Transverse colon (tissue), 4 donors: ENCODE data around the gene STARD7. TPM values are rescaled to one million over a fixed set of nuclear protein-coding genes. Genes with fewer than 3 reads are reported as not detected.
"Not testable (repeated sequence)": the region's sequence is repeated elsewhere in the genome, so short reads cannot be mapped to it uniquely, and the experiment has no call there.

Experiments
- DNase-seq: peaks from one replicate; pipeline ENCODE4 v3.0.0-alpha.2; 2019
- H3K27ac ChIP-seq, 4 donors: fragments of 200-600 bp; sonication (generic); 2 replicates each; pipeline ENCODE4 v1.5.1; 2016 to 2018; ENCODE audit warnings: inconsistent platforms in 4 of 4
- H3K27me3 ChIP-seq: fragments of 200-600 bp; sonication (generic); 2 replicates; pipeline ENCODE4 v1.5.1; 2017; ENCODE audit warnings: inconsistent platforms
- H3K36me3 ChIP-seq, 4 donors: fragments of 200-600 bp; sonication (generic); 2 replicates each; pipeline ENCODE4 v1.5.1; 2017 to 2019; ENCODE audit warnings: inconsistent platforms in 4 of 4
- H3K4me1 ChIP-seq, 4 donors: fragments of 200-600 bp; sonication (generic); 2 replicates each; pipeline ENCODE4 v1.5.1; 2017 to 2020; ENCODE audit warnings: inconsistent platforms in 4 of 4
- H3K4me3 ChIP-seq, 4 donors: fragments of 200-600 bp; sonication (generic); 1 replicate in 1 of 4; 2 replicates in 3 of 4; pipeline versions ENCODE4 v1.5.1 to v1.6.1; 2017 to 2019; ENCODE audit warnings: inconsistent platforms in 4 of 4
- H3K9me3 ChIP-seq, 2 donors: fragments of 200-600 bp; sonication (generic); 2 replicates each; pipeline ENCODE4 v1.5.1; 2017 to 2019; ENCODE audit warnings: inconsistent platforms in 2 of 2
- EP300 ChIP-seq: sonication (generic); formaldehyde crosslinking; IDR thresholded peaks from one replicate; pipeline ENCODE4 v1.6.1; 2017; ENCODE audit warnings: antibody characterized with exemption, low read depth
- POLR2A ChIP-seq: fragments of 450-650 bp; IDR thresholded peaks from one replicate; pipeline ENCODE4 v1.6.1; 2016; ENCODE audit warnings: antibody characterized with exemption, mild to moderate bottlenecking, moderate library complexity
- POLR2AphosphoS5 ChIP-seq, 3 donors: sonication (generic); formaldehyde crosslinking; IDR thresholded peaks; one replicate each; pipeline ENCODE4 v1.6.1; 2016; ENCODE audit warnings: antibody characterized with exemption in 3 of 3
- WGBS, 2 donors: methylation state at CpG; one replicate each; pipeline ENCODE4 v1.1.5; 2018; ENCODE audit warnings: low coverage in 1 of 2; 5-methylcytosine and 5-hydroxymethylcytosine counted together
- in situ Hi-C, 4 donors: fragments of 200-750 bp; cut with MboI; loops; one replicate each; pipeline versions ENCODE4 v1.15.0 to v1.15.1; 2017; ENCODE audit warnings: low sequenced_read_pairs in 3 of 4, low pct_ligation_motif_present in 1 of 4, low pct_unique_long_range_greater_than_20kb in 1 of 4
- intact Hi-C: fragments of 100-400 bp; cut with DNase I; formaldehyde crosslinking; loops from one replicate; pipeline ENCODE4 v1.15.1; 2023; ENCODE audit warnings: low total_unique reads
- total RNA-seq, 4 donors: library from RNA; depleted of rRNA; stranded (reverse); fragments of >200 nt; gene quantifications; one replicate each; pipeline ENCODE4 v1.1.0, GENCODE V29; 2016
- TF ChIP-seq, protein P1 (sequence below), 5 experiments: fragments of 200-600 bp in 3 of 5; fragments of 450-650 bp in 2 of 5; sonication (generic) in 3 of 5; IDR thresholded peaks; 1 replicate in 2 of 5; 2 replicates in 3 of 5; pipeline ENCODE4 v1.5.1; 2016 to 2017; ENCODE audit warnings: antibody characterized with exemption in 5 of 5, inconsistent platforms in 3 of 5, mild to moderate bottlenecking in 2 of 5, moderate library complexity in 1 of 5

STARD7 gene
- total RNA-seq, 4 donors from 2014 or later = 74.1 to 155 (median 139) TPM

- in situ Hi-C loops = no loop called here
- H3K4me1 ChIP-seq = peaks cover 7 to 29% (median 15%) of the 10 kb centered on the region in 4 donors
- H3K27ac ChIP-seq = peak overlapping the region in 3 of 4 donors; percentile 20 to 61 (median 25)
- H3K9me3 ChIP-seq = no peaks in the 10 kb centered on the region
- no peaks in the 10 kb centered on the region for H3K36me3 ChIP-seq
- H3K4me3 ChIP-seq = peak overlapping the region in 3 of 4 donors; percentile 36 to 57 (median 56)
- WGBS, 2 donors = 69% methylated on average over 23 of the region's 23 CpGs; no CpG with 5 or more reads in 1 of the 2 donors
- intact Hi-C loops = no loop called here
- H3K27me3 ChIP-seq = no peaks in the 10 kb centered on the region
- DNase-seq = peak; percentile 36
- no peak for TF ChIP-seq POLR2AphosphoS5 (IDR thresholded peaks at IDR 0.05)
- TF ChIP-seq, protein P1, sequence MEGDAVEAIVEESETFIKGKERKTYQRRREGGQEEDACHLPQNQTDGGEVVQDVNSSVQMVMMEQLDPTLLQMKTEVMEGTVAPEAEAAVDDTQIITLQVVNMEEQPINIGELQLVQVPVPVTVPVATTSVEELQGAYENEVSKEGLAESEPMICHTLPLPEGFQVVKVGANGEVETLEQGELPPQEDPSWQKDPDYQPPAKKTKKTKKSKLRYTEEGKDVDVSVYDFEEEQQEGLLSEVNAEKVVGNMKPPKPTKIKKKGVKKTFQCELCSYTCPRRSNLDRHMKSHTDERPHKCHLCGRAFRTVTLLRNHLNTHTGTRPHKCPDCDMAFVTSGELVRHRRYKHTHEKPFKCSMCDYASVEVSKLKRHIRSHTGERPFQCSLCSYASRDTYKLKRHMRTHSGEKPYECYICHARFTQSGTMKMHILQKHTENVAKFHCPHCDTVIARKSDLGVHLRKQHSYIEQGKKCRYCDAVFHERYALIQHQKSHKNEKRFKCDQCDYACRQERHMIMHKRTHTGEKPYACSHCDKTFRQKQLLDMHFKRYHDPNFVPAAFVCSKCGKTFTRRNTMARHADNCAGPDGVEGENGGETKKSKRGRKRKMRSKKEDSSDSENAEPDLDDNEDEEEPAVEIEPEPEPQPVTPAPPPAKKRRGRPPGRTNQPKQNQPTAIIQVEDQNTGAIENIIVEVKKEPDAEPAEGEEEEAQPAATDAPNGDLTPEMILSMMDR (IDR thresholded peaks at IDR 0.05) = peak in 3 of 5 experiments; percentile 5 to 49 (median 21)
Measured at GRCh38 chr2:96143848-96144480, 64.7 kb downstream of the STARD7 start.

DNA sequence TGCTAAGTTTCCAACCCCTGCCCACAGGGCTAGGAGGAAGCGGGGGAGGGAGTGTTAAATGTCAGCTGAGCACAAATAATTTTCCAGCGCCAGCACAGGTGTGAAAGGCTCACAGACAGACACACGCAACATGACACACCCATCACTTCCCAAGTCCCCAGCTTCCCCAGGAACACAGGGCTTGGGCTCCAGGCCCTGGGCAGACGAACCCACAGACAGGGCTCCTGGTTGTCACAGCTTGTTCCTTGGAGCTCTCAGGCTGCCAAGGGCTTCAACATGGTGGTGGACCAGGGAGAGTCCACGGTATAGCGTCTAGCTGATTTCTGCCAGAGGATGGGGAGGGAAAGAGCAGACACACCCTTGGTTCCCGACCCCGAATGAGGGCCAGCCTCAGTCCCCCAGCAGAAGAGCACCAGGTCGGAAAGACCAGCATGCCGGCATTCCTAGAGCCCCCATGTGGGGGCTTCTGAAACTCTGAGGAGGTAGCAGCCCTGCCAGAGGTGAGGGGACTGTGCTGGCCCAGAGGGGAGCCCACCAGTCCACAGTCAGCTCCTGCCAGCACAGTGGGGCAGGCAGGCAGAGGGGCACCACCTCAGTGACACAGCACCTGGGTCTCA lies 65.3 kb downstream of the STARD7 start:
- Histone ChIP-seq H3K27me3 (no peaks in the 10 kb centered on the region), H3K4me3 (peak overlapping the region in 1 of 4 donors; percentile 57), H3K4me1 (peaks cover 7 to 27% (median 17%) of the 10 kb centered on the region in 4 donors), H3K27ac (peak overlapping the region in 1 of 4 donors; percentile 20), H3K9me3 (no peaks in the 10 kb centered on the region), H3K36me3 (no peaks in the 10 kb centered on the region)
- in situ Hi-C loops (no loop called here), intact Hi-C loops (no loop called here)
- 74 to 80% methylated on average over 1 to 6 of the region's 10 CpGs for WGBS, 2 donors
- no peak for DNase-seq
- no peak for TF ChIP-seq POLR2AphosphoS5 (IDR thresholded peaks at IDR 0.05)
- TF ChIP-seq EP300 = no peak
- no peak for TF ChIP-seq POLR2A

DNA sequence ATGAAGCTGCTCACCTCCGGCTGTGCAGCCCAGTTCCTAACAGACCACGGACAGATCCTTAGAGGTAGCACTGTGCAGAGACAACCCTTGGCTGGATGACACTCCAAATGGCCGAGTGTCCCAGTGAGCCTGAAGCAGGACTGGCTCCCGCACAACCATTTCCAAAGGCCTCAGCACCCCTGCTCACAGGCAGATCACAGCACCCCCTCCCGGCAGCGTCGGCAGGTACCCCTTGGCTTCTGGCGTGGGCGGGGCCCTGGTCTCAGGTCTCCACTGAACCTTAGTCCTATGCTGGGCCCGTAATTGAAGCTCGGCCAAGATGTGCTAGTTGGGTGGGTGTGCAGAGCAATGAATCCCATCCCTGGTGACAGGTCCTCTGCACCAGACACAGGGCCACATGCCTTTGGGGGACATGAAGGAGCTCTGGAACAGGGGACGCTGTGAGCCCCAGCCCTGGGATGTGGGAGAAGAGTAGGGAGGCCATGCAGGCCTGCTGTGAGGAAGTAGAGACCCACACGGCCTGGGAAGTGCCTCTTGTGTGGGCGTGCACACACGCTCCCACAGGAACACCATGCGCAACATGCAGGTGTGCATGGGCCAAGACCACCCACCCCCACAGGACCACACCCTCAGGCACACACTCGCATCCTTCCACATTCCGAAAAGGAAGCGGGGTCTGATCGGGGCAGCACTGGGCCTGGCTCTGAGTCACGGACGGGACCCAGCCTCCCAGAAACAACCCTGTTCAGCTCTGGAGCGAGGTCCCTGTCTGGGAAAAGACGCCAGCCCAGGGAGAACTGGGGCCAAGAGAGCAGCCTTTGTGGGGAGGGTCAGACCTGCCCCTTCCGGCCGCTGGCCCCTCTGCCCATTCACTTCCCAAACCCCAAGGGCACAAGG lies 66.2 kb downstream of the STARD7 start:
- peaks cover 7 to 27% (median 17%) of the 10 kb centered on the region in 4 donors for H3K4me1 ChIP-seq
- 85% methylated on average over 26 of the region's 26 CpGs; no CpG with 5 or more reads in 1 of the 2 donors for WGBS, 2 donors
- TF ChIP-seq EP300 (no peak), POLR2A (peak; percentile 16)
- DNase-seq = peak; percentile 33
- peak overlapping the region in 1 of 4 donors; percentile 4 for H3K4me3 ChIP-seq
- no peaks in the 10 kb centered on the region for H3K36me3 ChIP-seq
- no peaks in the 10 kb centered on the region for H3K9me3 ChIP-seq
- no peak overlapping the region for H3K27ac ChIP-seq
- intact Hi-C loops (no loop called here), in situ Hi-C loops (no loop called here)
- H3K27me3 ChIP-seq = peaks cover 3% of the 10 kb centered on the region

- in situ Hi-C loops, H3K4me3 ChIP-seq, H3K36me3 ChIP-seq, H3K27ac ChIP-seq, H3K27me3 ChIP-seq, intact Hi-C loops, DNase-seq, H3K9me3 ChIP-seq: not testable (repeated sequence)
- peaks cover 7 to 27% (median 17%) of the 10 kb centered on the region in 4 donors for H3K4me1 ChIP-seq
- WGBS, 2 donors = 92% methylated on average over 5 of the region's 5 CpGs; no CpG with 5 or more reads in 1 of the 2 donors
Measured at GRCh38 chr2:96141624-96141967, 67.0 kb downstream of the STARD7 start.

DNA sequence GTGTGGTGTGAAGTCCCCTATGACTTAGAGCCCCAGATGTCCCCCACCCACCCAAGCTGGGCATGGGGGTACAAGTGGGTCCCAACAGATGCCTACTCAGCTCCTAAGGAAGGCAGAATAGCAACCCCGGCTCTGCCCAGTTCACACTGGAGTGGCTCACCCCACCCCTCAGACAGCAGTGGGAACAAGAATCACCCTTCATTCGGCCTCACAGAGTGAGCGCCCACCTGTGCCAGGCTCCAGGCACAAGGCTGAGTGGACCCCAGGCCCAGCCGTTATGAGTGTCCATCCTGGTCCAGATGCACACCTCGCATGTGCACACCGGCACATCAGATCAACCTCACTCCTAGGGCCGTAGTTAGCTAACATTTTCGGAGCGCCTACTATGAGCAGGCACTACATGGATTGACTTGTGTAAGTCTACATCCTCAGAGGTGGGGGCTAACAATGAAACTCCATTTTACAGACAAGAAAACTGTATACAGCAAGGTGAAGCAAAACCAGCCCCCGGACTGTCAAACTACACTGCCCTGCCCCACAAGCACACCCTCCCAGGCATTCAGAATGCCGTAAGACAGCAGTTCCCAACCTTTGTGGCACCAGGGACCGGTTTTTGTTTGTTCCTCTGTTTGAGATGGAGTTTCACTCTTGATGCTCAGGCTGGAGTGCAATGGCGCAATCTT lies 67.5 kb downstream of the STARD7 start:
- in situ Hi-C loops = no loop called here
- Histone ChIP-seq H3K36me3 (no peaks in the 10 kb centered on the region), H3K27me3 (peaks cover 3% of the 10 kb centered on the region), H3K9me3 (no peaks in the 10 kb centered on the region), H3K27ac (no peak overlapping the region), H3K4me1 (peaks cover 7 to 27% (median 17%) of the 10 kb centered on the region in 4 donors), H3K4me3 (no peak overlapping the region)
- TF ChIP-seq EP300 (no peak), POLR2AphosphoS5 (IDR thresholded peaks at IDR 0.05) (no peak), POLR2A (no peak)
- TF ChIP-seq, protein P1 (IDR thresholded peaks at IDR 0.05) = no peak
- intact Hi-C loops = no loop called here
- WGBS, 2 donors = 91% methylated on average over 13 of the region's 13 CpGs; no CpG with 5 or more reads in 1 of the 2 donors
- no peak for DNase-seq
